K562 (cell line): ENCODE data around the gene FGR. TPM values are rescaled to one million over a fixed set of nuclear protein-coding genes. Genes with fewer than 3 reads are reported as not detected.

Experiments
- ATAC-seq: fragments of 200-7000 bp; cut with Tn5 transposase; 3 replicates; pipeline ENCODE4 v1.9.1; 2020; ENCODE audit warnings: moderate library complexity
- BruUV-seq: library from RNA; stranded (reverse); fragments of 400-500 nt; replicated peaks from 2 replicates; lab custom pipeline; 2021; lab: Mats Ljungman, UMichigan
- CTCF ChIA-PET: fragments of 300-600 bp; formaldehyde crosslinking; extraction: SDS; loops from one replicate; lab custom pipeline; 2021; ENCODE audit warnings: low intra/inter-chr PET ratio; lab: Yijun Ruan, JAX
- POLR2A ChIA-PET: fragments of 300-600, 350-650 bp; sonication (Branson Sonifier 250); formaldehyde crosslinking; extraction: SDS; loops from one replicate; lab custom pipeline; 2021; ENCODE audit warnings: antibody characterized with exemption, inconsistent platforms; lab: Yijun Ruan, JAX
- DNase-seq, 4 experiments: peaks; one replicate each; pipeline versions ENCODE4 v3.0.0 to v3.0.0-alpha.2; 2011 to 2018; ENCODE audit warnings: low spot score in 3 of 4, mixed read lengths in 3 of 4; ENCODE audit errors: extremely low read depth in 1 of 4
- FAIRE-seq: peaks from 2 replicates; lab custom pipeline; 2011; peaks lifted over from hg19 to GRCh38; lab: Jason Lieb, UNC
- H2AFZ ChIP-seq: 2 replicates; pipeline ENCODE4 v1.6.0; 2011; ENCODE audit warnings: low read depth, low read length, control low read depth, inconsistent platforms
- H3K27ac ChIP-seq: fragments of 200-600 bp; 3 replicates; pipeline ENCODE4 v1.8.0; 2011; ENCODE audit warnings: low read depth, mild to moderate bottlenecking, control low read depth, inconsistent platforms, low read length, moderate library complexity, mixed read lengths; ENCODE audit errors: extremely low read depth
- H3K27me3 ChIP-seq, 2 experiments: fragments of 300-600 bp in 1 of 2; 2 replicates in 1 of 2; 3 replicates in 1 of 2; pipeline versions ENCODE4 v1.6.0 to v1.8.0; 2011; ENCODE audit warnings: inconsistent platforms in 2 of 2, low read length in 2 of 2, mild to moderate bottlenecking in 1 of 2, mixed read lengths in 1 of 2, moderate library complexity in 1 of 2; ENCODE audit not compliant: control insufficient read depth in 2 of 2, insufficient read depth in 2 of 2
- H3K36me3 ChIP-seq: fragments of 300-600 bp; 3 replicates; pipeline ENCODE4 v1.8.0; 2011; ENCODE audit warnings: mild to moderate bottlenecking, low read length, inconsistent platforms; ENCODE audit not compliant: control insufficient read depth, insufficient read depth
- H3K4me1 ChIP-seq, 2 experiments: fragments of 200-600 bp in 1 of 2; replicated peaks in 1 of 2; 2 replicates in 1 of 2; 3 replicates in 1 of 2; pipeline versions ENCODE4 v1.5.1 to v1.8.0; 2011; ENCODE audit warnings: inconsistent platforms in 2 of 2, low read length in 2 of 2, mild to moderate bottlenecking in 1 of 2, mixed read lengths in 1 of 2, moderate library complexity in 1 of 2; ENCODE audit not compliant: control insufficient read depth in 2 of 2, insufficient read depth in 2 of 2
- H3K4me2 ChIP-seq: 2 replicates; pipeline ENCODE4 v1.6.1; 2011; ENCODE audit warnings: low read length, control low read depth, inconsistent platforms, mixed read lengths; ENCODE audit not compliant: insufficient read depth
- H3K4me3 ChIP-seq: fragments of 200-600 bp; sonication (generic), shearing (Covaris generic); 2 replicates; pipeline ENCODE4 v1.5.1; 2016; ENCODE audit warnings: control low read depth, inconsistent platforms
- H3K79me2 ChIP-seq: fragments of 200-600 bp; 3 replicates; pipeline ENCODE4 v1.8.0; 2011; ENCODE audit warnings: low read length, inconsistent platforms; ENCODE audit not compliant: control insufficient read depth, insufficient read depth
- H3K9ac ChIP-seq, 2 experiments: 2 replicates each; pipeline versions ENCODE4 v1.6.0 to v1.6.1; 2011; ENCODE audit warnings: low read depth in 2 of 2, low read length in 2 of 2, control low read depth in 1 of 2, inconsistent platforms in 1 of 2, mild to moderate bottlenecking in 1 of 2, mixed read lengths in 1 of 2; ENCODE audit not compliant: insufficient read depth in 1 of 2
- H3K9me1 ChIP-seq: one replicate; pipeline ENCODE4 v1.6.0; 2011; ENCODE audit warnings: inconsistent platforms, mild to moderate bottlenecking, low read length, moderate library complexity; ENCODE audit not compliant: control insufficient read depth, insufficient read depth
- H3K9me3 ChIP-seq: replicated peaks from 2 replicates; pipeline ENCODE4 v1.5.1; 2011; ENCODE audit warnings: low read depth, low read length, inconsistent platforms; ENCODE audit not compliant: control insufficient read depth, insufficient read depth
- H4K20me1 ChIP-seq: replicated peaks from 2 replicates; pipeline ENCODE4 v1.6.1; 2011; ENCODE audit warnings: low read length, inconsistent platforms, mixed read lengths; ENCODE audit not compliant: control insufficient read depth, insufficient read depth
- EGR1 ChIP-seq: fragments of 450-650 bp; conservative IDR thresholded peaks from 2 replicates; pipeline ENCODE4 v1.6.1; 2017; ENCODE audit warnings: mild to moderate bottlenecking
- HNRNPL ChIP-seq: fragments of 200-400 bp; formaldehyde crosslinking; IDR thresholded peaks from 2 replicates; pipeline ENCODE4 v1.6.1; 2017; ENCODE audit warnings: low read depth, mild to moderate bottlenecking, low read length
- ILF3 ChIP-seq: fragments of 450-650 bp; IDR thresholded peaks from 2 replicates; pipeline ENCODE4 v1.6.1; 2018; ENCODE audit warnings: antibody characterized with exemption, mild to moderate bottlenecking, moderate library complexity, borderline replicate concordance
- POLR3A ChIP-seq: IDR thresholded peaks from 2 replicates; pipeline ENCODE4 v1.6.1; 2011; ENCODE audit warnings: borderline replicate concordance, mild to moderate bottlenecking, moderate library complexity; ENCODE audit not compliant: insufficient read length, insufficient read depth; ENCODE audit errors: extremely low read depth
- THRAP3 ChIP-seq: fragments of 450-650 bp; IDR thresholded peaks from 2 replicates; pipeline ENCODE4 v1.6.1; 2016; ENCODE audit warnings: mild to moderate bottlenecking, inconsistent platforms, borderline replicate concordance
- ZNF121 ChIP-seq: sonication (generic); formaldehyde crosslinking; conservative IDR thresholded peaks from 2 replicates; pipeline ENCODE4 v1.8.0; 2022; ENCODE audit warnings: missing genetic modification reagents
- ZNF197 ChIP-seq: fragments of 200-800 bp; sonication (Bioruptor generic); IDR thresholded peaks from 2 replicates; pipeline ENCODE4 v1.6.1; 2016; ENCODE audit warnings: low read depth, missing genetic modification characterization, missing compliant biosample characterization
- ZNF444 ChIP-seq: fragments of 250-450 bp; sonication (Bioruptor Pico); IDR thresholded peaks from 2 replicates; pipeline ENCODE4 v1.4.0; 2020; ENCODE audit warnings: mild to moderate bottlenecking, moderate library complexity
- WGBS: fragments of 100-300 bp; shearing (Covaris generic); methylation state at CpG from one replicate; pipeline ENCODE4 v1.1.6; 2016; ENCODE audit warnings: low coverage, mixed read lengths; ENCODE audit not compliant: insufficient coverage; ENCODE audit errors: missing lambda C conversion rate; 5-methylcytosine and 5-hydroxymethylcytosine counted together
- in situ Hi-C: fragments of 300-500 bp; cut with MboI; formaldehyde crosslinking; loops from 4 replicates; pipeline ENCODE4 v1.15.0; 2018; ENCODE audit warnings: inconsistent platforms, mixed read lengths
- intact Hi-C: fragments of 100-400 bp; cut with micrococcal nuclease; formaldehyde crosslinking; loops from 2 replicates; pipeline ENCODE4 v1.14.2; 2022
- polyA plus RNA-seq, 8 experiments: library from polyadenylated mRNA; depleted of rRNA in 4 of 8; stranded (reverse) in 5 of 8; unstranded in 3 of 8; fragments of >200 nt; fragmentation: Nextera tagmentation in 2 of 8; fragmentation: Illumina TruSeq in 1 of 8; extraction: Ambion mirVana in 2 of 8; extraction: Trizol in 1 of 8; gene quantifications; 2 replicates each; pipeline versions ENCODE4 v1.2.1 to v1.2.3, GENCODE V29; 2011 to 2014; ENCODE audit warnings: inconsistent platforms in 1 of 8, missing spikeins in 1 of 8
- total RNA-seq, 7 experiments: library from RNA; depleted of rRNA in 6 of 7; stranded (reverse); fragments of >200 nt in 6 of 7; fragmentation: Illumina TruSeq in 2 of 7; extraction: Trizol in 2 of 7; gene quantifications; 2 replicates each; pipeline versions ENCODE4 v1.2.1 to v1.2.3, GENCODE V29; 2011 to 2021; ENCODE audit warnings: low replicate concordance in 1 of 7
- TF ChIP-seq, protein P1 (sequence below): fragments of 250-450 bp; sonication (Bioruptor Pico); IDR thresholded peaks from 2 replicates; pipeline ENCODE4 v1.4.0; 2020; ENCODE audit warnings: mild to moderate bottlenecking, moderate library complexity, borderline replicate concordance

The FGR gene
- total and polyA plus RNA-seq, 9 of the 15 experiments (the other 6 are each of a cell fraction or from before 2014, with no cell fraction given) = 0.04 to 0.11 TPM; not detected in 7

- FAIRE-seq (no peak), DNase-seq (no peak), ATAC-seq (peak; percentile 27; the same call in 1 of the 3 replicates)
- TF ChIP-seq THRAP3 (no peak), EGR1 (no peak), HNRNPL (no peak), ZNF197 (CRISPR knock-in tag) (no peak), ZNF121 (no peak), ILF3 (no peak), ZNF444 (CRISPR knock-in tag) (no peak), POLR3A (no peak)
- TF ChIP-seq, protein P1, sequence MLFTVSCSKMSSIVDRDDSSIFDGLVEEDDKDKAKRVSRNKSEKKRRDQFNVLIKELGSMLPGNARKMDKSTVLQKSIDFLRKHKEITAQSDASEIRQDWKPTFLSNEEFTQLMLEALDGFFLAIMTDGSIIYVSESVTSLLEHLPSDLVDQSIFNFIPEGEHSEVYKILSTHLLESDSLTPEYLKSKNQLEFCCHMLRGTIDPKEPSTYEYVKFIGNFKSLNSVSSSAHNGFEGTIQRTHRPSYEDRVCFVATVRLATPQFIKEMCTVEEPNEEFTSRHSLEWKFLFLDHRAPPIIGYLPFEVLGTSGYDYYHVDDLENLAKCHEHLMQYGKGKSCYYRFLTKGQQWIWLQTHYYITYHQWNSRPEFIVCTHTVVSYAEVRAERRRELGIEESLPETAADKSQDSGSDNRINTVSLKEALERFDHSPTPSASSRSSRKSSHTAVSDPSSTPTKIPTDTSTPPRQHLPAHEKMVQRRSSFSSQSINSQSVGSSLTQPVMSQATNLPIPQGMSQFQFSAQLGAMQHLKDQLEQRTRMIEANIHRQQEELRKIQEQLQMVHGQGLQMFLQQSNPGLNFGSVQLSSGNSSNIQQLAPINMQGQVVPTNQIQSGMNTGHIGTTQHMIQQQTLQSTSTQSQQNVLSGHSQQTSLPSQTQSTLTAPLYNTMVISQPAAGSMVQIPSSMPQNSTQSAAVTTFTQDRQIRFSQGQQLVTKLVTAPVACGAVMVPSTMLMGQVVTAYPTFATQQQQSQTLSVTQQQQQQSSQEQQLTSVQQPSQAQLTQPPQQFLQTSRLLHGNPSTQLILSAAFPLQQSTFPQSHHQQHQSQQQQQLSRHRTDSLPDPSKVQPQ = no peak
- H3K4me3 ChIP-seq = no peak overlapping the region
- no peak overlapping the region for H3K4me2 ChIP-seq
- in situ Hi-C loops (loop anchor here (25.0 kb wide), 1 partner anchor 511 kb away; no protein-coding TSS in a partner anchor), intact Hi-C loops (no loop called here)
- CTCF ChIA-PET = no interaction called here
- no peak overlapping the region for H2AFZ ChIP-seq
- 30% methylated on average over 13 of the region's 13 CpGs for WGBS
- H3K27ac ChIP-seq = no peak overlapping the region
- H3K36me3 ChIP-seq = no peaks in the 10 kb centered on the region
- peaks cover 0 to 11% of the 10 kb centered on the region in 2 experiments; a peak in 2 of 5 replicates for H3K27me3 ChIP-seq
- BruUV-seq = no TSS peak
- no peaks in the 10 kb centered on the region for H3K79me2 ChIP-seq
- 0 out of 2 replicates have a peak, but pooled peaks cover 3% of the 10 kb centered on the region for H4K20me1 ChIP-seq
- peak overlapping the region in 1 of 2 experiments; percentile 5; a peak in 1 of 4 replicates for H3K9ac ChIP-seq
- POLR2A ChIA-PET = interaction anchor here (0.6 to 1.0 kb wide), 3 partner anchors 12 to 117 kb away, joined by 3 to 4 read pairs (median 3); no protein-coding TSS in a partner anchor
- peaks cover 10 to 11% of the 10 kb centered on the region in 2 experiments for H3K4me1 ChIP-seq
- H3K9me3 ChIP-seq = no peaks in the 10 kb centered on the region
- H3K9me1 ChIP-seq = no peaks in the 10 kb centered on the region
Measured at GRCh38 chr1:27623327-27624212, 11.4 kb downstream of the FGR start.
